Osteocyte (in vitro differentiated cells): ENCODE results near the gene MT1E. TPM values are rescaled to one million over a fixed set of nuclear protein-coding genes. Genes with fewer than 3 reads are reported as not detected.
"Not testable (repeated sequence)": the region's sequence is repeated elsewhere in the genome, so short reads cannot be mapped to it uniquely, and the experiment has no call there.

ENCODE experiments used
- DNase-seq: peaks from one replicate; pipeline ENCODE4 v3.0.0; 2021; ENCODE audit warnings: mixed read lengths; ENCODE audit not compliant: unreplicated experiment; ENCODE audit errors: extremely low spot score
- H3K27ac Mint-ChIP-seq: one replicate; pipeline ENCODE4 v1.8.0; 2021; ENCODE audit warnings: mild to moderate bottlenecking, mixed read lengths; ENCODE audit not compliant: unreplicated experiment
- H3K27me3 Mint-ChIP-seq: one replicate; pipeline ENCODE4 v1.8.0; 2021; ENCODE audit warnings: mixed read lengths; ENCODE audit not compliant: unreplicated experiment
- H3K36me3 Mint-ChIP-seq: one replicate; pipeline ENCODE4 v1.8.0; 2021; ENCODE audit warnings: mixed read lengths; ENCODE audit not compliant: unreplicated experiment
- H3K4me1 Mint-ChIP-seq: one replicate; pipeline ENCODE4 v1.8.0; 2021; ENCODE audit warnings: mixed read lengths; ENCODE audit not compliant: unreplicated experiment
- H3K4me3 Mint-ChIP-seq: one replicate; pipeline ENCODE4 v1.8.0; 2021; ENCODE audit warnings: mild to moderate bottlenecking, moderate library complexity, mixed read lengths; ENCODE audit not compliant: unreplicated experiment
- H3K9me3 Mint-ChIP-seq: one replicate; pipeline ENCODE4 v1.8.0; 2021; ENCODE audit warnings: mixed read lengths; ENCODE audit not compliant: unreplicated experiment
- CTCF ChIP-seq: fragments of 200-600 bp; sonication (generic); IDR thresholded peaks from 2 replicates; pipeline ENCODE4 v1.5.0; 2021; ENCODE audit warnings: antibody characterized with exemption, mild to moderate bottlenecking, moderate library complexity
- total RNA-seq: library from RNA; stranded (reverse); gene quantifications from 2 replicates; pipeline ENCODE4 v1.2.1, GENCODE V29; 2021

The MT1E gene
- total RNA-seq, 1 donor from 2014 or later: 37.5 TPM

- Mint-ChIP-seq H3K4me3 (no peak within 1 kb of the TSS), H3K27me3 (peaks cover 57% of the 10 kb centered on the region), H3K36me3 (no peaks in the 10 kb centered on the region), H3K9me3 (no peaks in the 10 kb centered on the region), H3K27ac (no peak within 1 kb of the TSS), H3K4me1 (peaks cover 2% of the 10 kb centered on the region)
- no peak for TF ChIP-seq CTCF
- DNase-seq: no peak
Measured at GRCh38 chr16:56667581-56668571, 42.3 kb downstream of the MT1E start, which contains the start of gene MT1G. MT1G (minus strand) TSS chr16:56668065; CDS start chr16:56667993, 72 bp downstream.

GRCh38 chr16:56669005-56669839 lies 43.6 kb downstream of the MT1E start, which contains the start of gene MT1H:
MT1H (plus strand) TSS chr16:56669814; CDS start chr16:56669885, 71 bp downstream.
- no peaks in the 10 kb centered on the region for H3K9me3 Mint-ChIP-seq
- H3K27me3 Mint-ChIP-seq: peaks cover 48% of the 10 kb centered on the region
- no peak within 1 kb of the TSS for H3K27ac Mint-ChIP-seq
- no peak for DNase-seq
- no peak for TF ChIP-seq CTCF
- H3K4me1 Mint-ChIP-seq: no peaks in the 10 kb centered on the region
- no peak within 1 kb of the TSS for H3K4me3 Mint-ChIP-seq
- no peaks in the 10 kb centered on the region for H3K36me3 Mint-ChIP-seq

GRCh38 chr16:56669840-56670619 lies 44.4 kb downstream of the MT1E start:
- no peak for TF ChIP-seq CTCF
- no peaks in the 10 kb centered on the region for H3K4me1 Mint-ChIP-seq
- H3K9me3 Mint-ChIP-seq: no peaks in the 10 kb centered on the region
- peaks cover 45% of the 10 kb centered on the region for H3K27me3 Mint-ChIP-seq
- no peak overlapping the region for H3K4me3 Mint-ChIP-seq
- H3K27ac Mint-ChIP-seq: no peak overlapping the region
- no peak for DNase-seq
- H3K36me3 Mint-ChIP-seq: no peaks in the 10 kb centered on the region

GRCh38 chr16:56670620-56670934 lies 45.0 kb downstream of the MT1E start:
- H3K9me3 Mint-ChIP-seq: no peaks in the 10 kb centered on the region
- no peak for TF ChIP-seq CTCF
- H3K36me3 Mint-ChIP-seq: no peaks in the 10 kb centered on the region
- H3K27ac Mint-ChIP-seq: no peak overlapping the region
- peaks cover 4% of the 10 kb centered on the region for H3K4me1 Mint-ChIP-seq
- H3K4me3 Mint-ChIP-seq: no peak overlapping the region
- peaks cover 45% of the 10 kb centered on the region for H3K27me3 Mint-ChIP-seq
- DNase-seq: no peak

GRCh38 chr16:56671691-56672090 lies 46.1 kb downstream of the MT1E start:
- not testable (repeated sequence) for DNase-seq, H3K36me3 Mint-ChIP-seq, H3K4me1 Mint-ChIP-seq, H3K9me3 Mint-ChIP-seq, H3K4me3 Mint-ChIP-seq, H3K27ac Mint-ChIP-seq
- peaks cover 36% of the 10 kb centered on the region for H3K27me3 Mint-ChIP-seq

- H3K4me3 Mint-ChIP-seq, H3K4me1 Mint-ChIP-seq, H3K36me3 Mint-ChIP-seq, H3K27ac Mint-ChIP-seq, H3K9me3 Mint-ChIP-seq, DNase-seq: not testable (repeated sequence)
- H3K27me3 Mint-ChIP-seq: peaks cover 33% of the 10 kb centered on the region
Measured at GRCh38 chr16:56672171-56672570, 46.6 kb downstream of the MT1E start.
